K562 (cell line): Measurements from ENCODE around the gene SIGLEC11. TPM values are rescaled to one million over a fixed set of nuclear protein-coding genes. Genes with fewer than 3 reads are reported as not detected.

Experiments
- MLX ChIP-seq, 2 experiments: fragments of 450-650 bp in 1 of 2; sonication (generic) in 1 of 2; formaldehyde crosslinking; conservative IDR thresholded peaks; 2 replicates each; pipeline versions ENCODE4 v1.4.0 to v1.8.1; 2020 to 2022; ENCODE audit warnings: mild to moderate bottlenecking in 1 of 2, missing genetic modification reagents in 1 of 2
- NKRF ChIP-seq: fragments of 450-650 bp; IDR thresholded peaks from 2 replicates; pipeline ENCODE4 v1.6.1; 2016; ENCODE audit warnings: borderline replicate concordance
- RERE ChIP-seq: sonication (generic); formaldehyde crosslinking; IDR thresholded peaks from 2 replicates; pipeline ENCODE4 v1.8.0; 2023; ENCODE audit warnings: missing genetic modification reagents, mild to moderate bottlenecking, borderline replicate concordance
- RREB1 ChIP-seq: fragments of 250-450 bp; sonication (Bioruptor Pico); IDR thresholded peaks from 2 replicates; pipeline ENCODE4 v1.4.0; 2020
- THAP7 ChIP-seq: fragments of 250-450 bp; sonication (Bioruptor Pico); IDR thresholded peaks from 2 replicates; pipeline ENCODE4 v1.5.0; 2021
- polyA plus RNA-seq, 8 experiments: library from polyadenylated mRNA; depleted of rRNA in 4 of 8; stranded (reverse) in 5 of 8; unstranded in 3 of 8; fragments of >200 nt; fragmentation: Nextera tagmentation in 2 of 8; fragmentation: Illumina TruSeq in 1 of 8; extraction: Ambion mirVana in 2 of 8; extraction: Trizol in 1 of 8; gene quantifications; 2 replicates each; pipeline versions ENCODE4 v1.2.1 to v1.2.3, GENCODE V29; 2011 to 2014; ENCODE audit warnings: inconsistent platforms in 1 of 8, missing spikeins in 1 of 8
- total RNA-seq, 7 experiments: library from RNA; depleted of rRNA in 6 of 7; stranded (reverse); fragments of >200 nt in 6 of 7; fragmentation: Illumina TruSeq in 2 of 7; extraction: Trizol in 2 of 7; gene quantifications; 2 replicates each; pipeline versions ENCODE4 v1.2.1 to v1.2.3, GENCODE V29; 2011 to 2021; ENCODE audit warnings: low replicate concordance in 1 of 7

Gene SIGLEC11
- total and polyA plus RNA-seq, 9 of the 15 experiments (the other 6 are each of a cell fraction or from before 2014, with no cell fraction given), result not detected

GRCh38 chr19:49953416-49953815 is 7.6 kb downstream of the SIGLEC11 start (continued):
- TF ChIP-seq RERE (no peak), MLX (CRISPR knock-in tag; conservative IDR thresholded peaks at IDR 0.05) (no peak), NKRF (no peak), RREB1 (CRISPR knock-in tag) (no peak), THAP7 (CRISPR knock-in tag) (no peak)
